IgD-negative memory B cell (primary cell): ENCODE results near the gene COL4A3. TPM values are rescaled to one million over a fixed set of nuclear protein-coding genes. Genes with fewer than 3 reads are reported as not detected.

Experiments
- H3K27ac Mint-ChIP-seq, 3 donors: one replicate each; pipeline ENCODE4 v1.8.0; 2020 to 2022; ENCODE audit warnings: mild to moderate bottlenecking in 3 of 3, mixed read lengths in 3 of 3, moderate library complexity in 1 of 3
- H3K27me3 Mint-ChIP-seq: one replicate; pipeline ENCODE4 v1.8.0; 2021; ENCODE audit warnings: mixed read lengths
- H3K36me3 Mint-ChIP-seq: one replicate; pipeline ENCODE4 v1.8.0; 2020; ENCODE audit warnings: mild to moderate bottlenecking, mixed read lengths
- H3K4me1 Mint-ChIP-seq, 3 donors: one replicate each; pipeline ENCODE4 v1.8.0; 2020 to 2022; ENCODE audit warnings: mixed read lengths in 3 of 3, mild to moderate bottlenecking in 1 of 3
- H3K4me3 Mint-ChIP-seq, 4 donors: one replicate each; pipeline ENCODE4 v1.8.0; 2020 to 2022; ENCODE audit warnings: mild to moderate bottlenecking in 4 of 4, mixed read lengths in 4 of 4, moderate library complexity in 3 of 4
- H3K9me3 Mint-ChIP-seq, 3 donors: one replicate each; pipeline ENCODE4 v1.8.0; 2020 to 2021; ENCODE audit warnings: mixed read lengths in 3 of 3, mild to moderate bottlenecking in 1 of 3
- polyA plus RNA-seq: library from polyadenylated mRNA; unstranded; fragments of 300-500 nt; fragmentation: Illumina TruSeq; gene quantifications from one replicate; pipeline ENCODE4 v1.2.3, GENCODE V29; 2021

The COL4A3 gene
- polyA plus RNA-seq, 1 donor from 2014 or later: 6.2 TPM

- H3K9me3 Mint-ChIP-seq: peaks cover 0 to 11% (median 0%) of the 10 kb centered on the region in 3 donors
- peaks cover 0 to 2% (median 0%) of the 10 kb centered on the region in 3 donors for H3K4me1 Mint-ChIP-seq
- no peak overlapping the region for H3K4me3 Mint-ChIP-seq
- H3K36me3 Mint-ChIP-seq: peaks cover 14% of the 10 kb centered on the region
- no peak overlapping the region for H3K27ac Mint-ChIP-seq
- H3K27me3 Mint-ChIP-seq: no peaks in the 10 kb centered on the region
These were observed 148.9 kb downstream of the COL4A3 start for GRCh38 chr2:227313310-227313709.

- Mint-ChIP-seq H3K27me3 (no peaks in the 10 kb centered on the region), H3K36me3 (peaks cover 9% of the 10 kb centered on the region), H3K4me3 (no peak overlapping the region), H3K9me3 (peaks cover 0 to 11% (median 2%) of the 10 kb centered on the region in 3 donors), H3K27ac (no peak overlapping the region), H3K4me1 (peaks cover 0 to 6% (median 0%) of the 10 kb centered on the region in 3 donors)
These were observed 153.4 kb downstream of the COL4A3 start for GRCh38 chr2:227317834-227318233.

- Mint-ChIP-seq H3K4me3 (peak overlapping the region in 1 of 4 donors; percentile 98), H3K27me3 (no peaks in the 10 kb centered on the region), H3K4me1 (peaks cover 5 to 17% (median 10%) of the 10 kb centered on the region in 3 donors), H3K27ac (no peak overlapping the region), H3K9me3 (peaks cover 0 to 11% (median 3%) of the 10 kb centered on the region in 3 donors), H3K36me3 (peaks cover 5% of the 10 kb centered on the region)
These were observed 156.1 kb downstream of the COL4A3 start for GRCh38 chr2:227320305-227321094.

GRCh38 chr2:227322530-227323205, 158.2 kb downstream of the COL4A3 start:
- Mint-ChIP-seq H3K27ac (peak overlapping the region in 1 of 3 donors; percentile 98), H3K27me3 (no peaks in the 10 kb centered on the region), H3K9me3 (peaks cover 0 to 3% (median 3%) of the 10 kb centered on the region in 3 donors), H3K4me1 (peaks cover 15 to 26% (median 19%) of the 10 kb centered on the region in 3 donors), H3K4me3 (peak overlapping the region in 1 of 4 donors; percentile 98), H3K36me3 (peaks cover under 1% of the 10 kb centered on the region)

- H3K27me3 Mint-ChIP-seq: no peaks in the 10 kb centered on the region
- H3K27ac Mint-ChIP-seq: peak overlapping the region in 2 of 3 donors; percentile 95 to 98
- H3K4me1 Mint-ChIP-seq: peaks cover 15 to 30% (median 26%) of the 10 kb centered on the region in 3 donors
- peaks cover 0 to 3% (median 0%) of the 10 kb centered on the region in 3 donors for H3K9me3 Mint-ChIP-seq
- H3K4me3 Mint-ChIP-seq: peak overlapping the region; percentile 3 to 98 (median 96)
- H3K36me3 Mint-ChIP-seq: no peaks in the 10 kb centered on the region
These were observed 159.4 kb downstream of the COL4A3 start for GRCh38 chr2:227323818-227324217.

- no peaks in the 10 kb centered on the region for H3K27me3 Mint-ChIP-seq
- peaks cover 0 to 3% (median 0%) of the 10 kb centered on the region in 3 donors for H3K9me3 Mint-ChIP-seq
- H3K36me3 Mint-ChIP-seq: no peaks in the 10 kb centered on the region
- H3K4me3 Mint-ChIP-seq: peak overlapping the region; percentile 94 to 98 (median 98)
- H3K27ac Mint-ChIP-seq: peak overlapping the region; percentile 94 to 98 (median 95)
- peaks cover 15 to 35% (median 26%) of the 10 kb centered on the region in 3 donors for H3K4me1 Mint-ChIP-seq
These were observed 160.2 kb downstream of the COL4A3 start for GRCh38 chr2:227324642-227324994.

- Mint-ChIP-seq H3K27me3 (no peaks in the 10 kb centered on the region), H3K27ac (peak within 1 kb of the TSS; percentile 94 to 98 (median 95)), H3K4me3 (peak within 1 kb of the TSS; percentile 94 to 98 (median 98)), H3K36me3 (no peaks in the 10 kb centered on the region), H3K9me3 (peaks cover 0 to 3% (median 0%) of the 10 kb centered on the region in 3 donors), H3K4me1 (peaks cover 15 to 36% (median 26%) of the 10 kb centered on the region in 3 donors)
These were observed 160.8 kb downstream of the COL4A3 start, which contains the start of gene MFF for GRCh38 chr2:227324995-227325838. Gene MFF, plus strand, starts transcription at chr2:227325251. Its CDS starts 5,415 bp downstream, at chr2:227330666.

- Mint-ChIP-seq H3K36me3 (peaks cover 2% of the 10 kb centered on the region), H3K27me3 (no peaks in the 10 kb centered on the region), H3K4me1 (peaks cover 15 to 36% (median 26%) of the 10 kb centered on the region in 3 donors), H3K4me3 (peak overlapping the region; percentile 94 to 98 (median 98)), H3K9me3 (peaks cover 0 to 3% (median 0%) of the 10 kb centered on the region in 3 donors), H3K27ac (peak overlapping the region; percentile 39 to 98 (median 95))
These were observed 161.4 kb downstream of the COL4A3 start for GRCh38 chr2:227325839-227326195.

- peaks cover 4% of the 10 kb centered on the region for H3K36me3 Mint-ChIP-seq
- peaks cover 0 to 3% (median 0%) of the 10 kb centered on the region in 3 donors for H3K9me3 Mint-ChIP-seq
- no peaks in the 10 kb centered on the region for H3K27me3 Mint-ChIP-seq
- H3K27ac Mint-ChIP-seq: peak overlapping the region in 2 of 3 donors; percentile 76 to 98
- H3K4me3 Mint-ChIP-seq: peak overlapping the region; percentile 94 to 98 (median 98)
- H3K4me1 Mint-ChIP-seq: peaks cover 17 to 36% (median 28%) of the 10 kb centered on the region in 3 donors
These were observed 162.4 kb downstream of the COL4A3 start for GRCh38 chr2:227326783-227327182.

- Mint-ChIP-seq H3K27me3 (no peaks in the 10 kb centered on the region), H3K4me1 (peaks cover 1 to 5% (median 5%) of the 10 kb centered on the region in 3 donors), H3K9me3 (no peaks in the 10 kb centered on the region), H3K4me3 (no peak overlapping the region), H3K36me3 (peaks cover 18% of the 10 kb centered on the region), H3K27ac (peak overlapping the region in 1 of 3 donors; percentile 0)
These were observed 171.3 kb downstream of the COL4A3 start for GRCh38 chr2:227335713-227336112.

GRCh38 chr2:227337442-227337841, 173.0 kb downstream of the COL4A3 start:
- peaks cover 14% of the 10 kb centered on the region for H3K36me3 Mint-ChIP-seq
- no peaks in the 10 kb centered on the region for H3K27me3 Mint-ChIP-seq
- peak overlapping the region in 1 of 4 donors; percentile 43 for H3K4me3 Mint-ChIP-seq
- no peaks in the 10 kb centered on the region for H3K9me3 Mint-ChIP-seq
- H3K4me1 Mint-ChIP-seq: peaks cover 0 to 5% (median 0%) of the 10 kb centered on the region in 3 donors
- H3K27ac Mint-ChIP-seq: no peak overlapping the region

GRCh38 chr2:227339098-227339599, 174.7 kb downstream of the COL4A3 start:
- H3K36me3 Mint-ChIP-seq: peaks cover 9% of the 10 kb centered on the region
- no peaks in the 10 kb centered on the region for H3K27me3 Mint-ChIP-seq
- peaks cover 0 to 5% (median 0%) of the 10 kb centered on the region in 3 donors for H3K4me1 Mint-ChIP-seq
- H3K27ac Mint-ChIP-seq: no peak overlapping the region
- no peak overlapping the region for H3K4me3 Mint-ChIP-seq
- H3K9me3 Mint-ChIP-seq: no peaks in the 10 kb centered on the region

- Mint-ChIP-seq H3K36me3 (peaks cover 7% of the 10 kb centered on the region), H3K27me3 (no peaks in the 10 kb centered on the region), H3K4me1 (peaks cover 0 to 5% (median 0%) of the 10 kb centered on the region in 3 donors), H3K27ac (no peak overlapping the region), H3K9me3 (no peaks in the 10 kb centered on the region), H3K4me3 (no peak overlapping the region)
These were observed 175.7 kb downstream of the COL4A3 start for GRCh38 chr2:227340106-227340505.

- no peak overlapping the region for H3K4me3 Mint-ChIP-seq
- peaks cover 4% of the 10 kb centered on the region for H3K36me3 Mint-ChIP-seq
- no peaks in the 10 kb centered on the region for H3K9me3 Mint-ChIP-seq
- H3K4me1 Mint-ChIP-seq: no peaks in the 10 kb centered on the region
- no peaks in the 10 kb centered on the region for H3K27me3 Mint-ChIP-seq
- H3K27ac Mint-ChIP-seq: no peak overlapping the region
These were observed 177.1 kb downstream of the COL4A3 start for GRCh38 chr2:227341553-227341952.
